ENCODE data around the gene SFT2D2.

SFT2D2 gene

DNA sequence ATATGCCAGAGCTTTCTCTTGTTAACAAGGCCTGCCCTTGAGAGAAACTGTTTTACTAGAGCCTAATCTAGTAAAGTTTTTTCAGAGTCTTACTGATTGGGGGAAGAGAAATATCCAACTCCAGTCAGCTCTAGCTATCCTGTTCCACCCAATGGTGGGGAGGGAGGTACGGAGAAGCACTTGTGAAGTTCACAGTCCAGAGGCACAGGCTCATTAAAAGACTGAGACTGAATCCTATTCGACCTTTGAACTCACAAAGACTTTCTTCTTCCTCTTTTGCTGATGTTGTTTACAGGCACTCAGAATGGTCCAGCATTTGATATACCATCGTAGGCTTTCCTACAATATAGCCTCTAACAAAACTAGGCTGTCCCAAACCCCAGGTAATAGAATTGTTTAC lies 15.5 kb upstream of the SFT2D2 start:
- no peak for DNase-seq (ENCODE audit: low spot score)
- in situ Hi-C loops (cut with MboI; ENCODE audit: low pct_unique_long_range_greater_than_20kb, low sequenced_read_pairs, unreplicated experiment): no loop called here
- TF ChIP-seq, protein P1, sequence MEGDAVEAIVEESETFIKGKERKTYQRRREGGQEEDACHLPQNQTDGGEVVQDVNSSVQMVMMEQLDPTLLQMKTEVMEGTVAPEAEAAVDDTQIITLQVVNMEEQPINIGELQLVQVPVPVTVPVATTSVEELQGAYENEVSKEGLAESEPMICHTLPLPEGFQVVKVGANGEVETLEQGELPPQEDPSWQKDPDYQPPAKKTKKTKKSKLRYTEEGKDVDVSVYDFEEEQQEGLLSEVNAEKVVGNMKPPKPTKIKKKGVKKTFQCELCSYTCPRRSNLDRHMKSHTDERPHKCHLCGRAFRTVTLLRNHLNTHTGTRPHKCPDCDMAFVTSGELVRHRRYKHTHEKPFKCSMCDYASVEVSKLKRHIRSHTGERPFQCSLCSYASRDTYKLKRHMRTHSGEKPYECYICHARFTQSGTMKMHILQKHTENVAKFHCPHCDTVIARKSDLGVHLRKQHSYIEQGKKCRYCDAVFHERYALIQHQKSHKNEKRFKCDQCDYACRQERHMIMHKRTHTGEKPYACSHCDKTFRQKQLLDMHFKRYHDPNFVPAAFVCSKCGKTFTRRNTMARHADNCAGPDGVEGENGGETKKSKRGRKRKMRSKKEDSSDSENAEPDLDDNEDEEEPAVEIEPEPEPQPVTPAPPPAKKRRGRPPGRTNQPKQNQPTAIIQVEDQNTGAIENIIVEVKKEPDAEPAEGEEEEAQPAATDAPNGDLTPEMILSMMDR (IDR thresholded peaks at IDR 0.05; ENCODE audit: extremely low read depth, insufficient read depth, missing control alignments): no peak

DNA sequence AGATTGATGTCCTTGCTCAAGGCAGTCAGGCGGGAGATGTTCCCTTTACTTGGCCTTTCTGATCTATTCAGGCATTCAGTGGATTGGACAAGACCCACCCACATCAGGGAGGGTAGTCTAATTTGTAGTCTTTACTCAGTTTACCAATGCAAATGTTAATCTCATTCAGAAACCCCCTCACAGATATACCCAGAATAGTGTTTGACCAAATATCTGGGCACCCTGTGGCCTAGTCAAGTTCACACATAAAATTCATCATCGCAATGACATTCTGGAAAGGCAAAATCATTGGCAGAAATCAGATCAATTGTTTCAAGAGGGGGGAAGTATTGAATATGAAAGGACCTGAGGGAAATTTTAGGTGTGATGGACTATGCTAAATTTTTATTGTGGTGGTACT lies 12.5 kb upstream of the SFT2D2 start:
- in situ Hi-C loops (cut with MboI; ENCODE audit: low pct_unique_long_range_greater_than_20kb, low sequenced_read_pairs, unreplicated experiment): no loop called here

DNA sequence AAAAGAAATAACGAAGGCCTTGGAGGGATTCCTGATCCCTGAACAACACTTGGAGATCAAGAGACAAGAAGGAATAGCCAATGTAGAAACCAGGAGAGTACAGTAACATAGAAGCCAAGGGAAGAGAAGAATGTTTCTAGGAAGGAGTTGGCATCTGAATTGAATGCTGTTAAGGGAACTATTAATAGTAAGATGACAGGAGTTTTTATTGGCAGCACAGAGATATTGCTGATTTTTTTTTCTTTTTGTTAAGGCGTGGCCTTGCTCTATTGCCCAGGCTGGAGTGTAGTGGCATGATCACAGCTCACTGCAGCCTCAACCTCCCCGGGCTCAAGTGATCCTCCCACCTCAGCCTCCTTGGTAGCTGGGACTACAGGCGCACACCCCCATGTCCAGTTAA lies 9.6 kb upstream of the SFT2D2 start:
- in situ Hi-C loops (cut with MboI; ENCODE audit: low pct_unique_long_range_greater_than_20kb, low sequenced_read_pairs, unreplicated experiment): no loop called here
- TF ChIP-seq, protein P1 (IDR thresholded peaks at IDR 0.05; ENCODE audit: extremely low read depth, insufficient read depth, missing control alignments): no peak
- DNase-seq (ENCODE audit: low spot score): no peak

More for the DNA sequence above, 12.5 kb upstream of the SFT2D2 start:
- no peak for DNase-seq (ENCODE audit: low spot score)
- TF ChIP-seq, protein P1 (IDR thresholded peaks at IDR 0.05; ENCODE audit: extremely low read depth, insufficient read depth, missing control alignments): no peak

DNA sequence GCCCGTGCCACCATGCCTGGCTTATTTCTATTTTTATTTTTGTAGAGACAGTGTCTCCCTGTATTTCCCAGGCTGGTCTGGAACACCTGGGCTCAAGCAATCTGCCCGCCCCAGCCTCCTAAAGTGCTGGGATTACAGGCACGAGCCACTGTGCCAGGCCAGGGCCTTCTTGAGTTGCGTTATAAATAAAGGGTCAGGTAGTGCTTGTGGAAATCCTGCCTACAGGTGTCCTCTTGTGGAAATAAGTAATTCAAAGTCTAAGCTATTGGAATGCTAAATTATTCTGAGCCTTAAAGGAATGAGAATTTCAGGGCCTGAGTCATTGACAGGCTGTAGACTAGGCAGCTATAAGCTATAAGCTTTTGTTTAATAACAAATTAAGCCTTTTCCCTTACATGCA lies 8.1 kb upstream of the SFT2D2 start:
- in situ Hi-C loops (cut with MboI; ENCODE audit: low pct_unique_long_range_greater_than_20kb, low sequenced_read_pairs, unreplicated experiment): no loop called here
- no peak for DNase-seq (ENCODE audit: low spot score)
- TF ChIP-seq, protein P1 (IDR thresholded peaks at IDR 0.05; ENCODE audit: extremely low read depth, insufficient read depth, missing control alignments): no peak

DNA sequence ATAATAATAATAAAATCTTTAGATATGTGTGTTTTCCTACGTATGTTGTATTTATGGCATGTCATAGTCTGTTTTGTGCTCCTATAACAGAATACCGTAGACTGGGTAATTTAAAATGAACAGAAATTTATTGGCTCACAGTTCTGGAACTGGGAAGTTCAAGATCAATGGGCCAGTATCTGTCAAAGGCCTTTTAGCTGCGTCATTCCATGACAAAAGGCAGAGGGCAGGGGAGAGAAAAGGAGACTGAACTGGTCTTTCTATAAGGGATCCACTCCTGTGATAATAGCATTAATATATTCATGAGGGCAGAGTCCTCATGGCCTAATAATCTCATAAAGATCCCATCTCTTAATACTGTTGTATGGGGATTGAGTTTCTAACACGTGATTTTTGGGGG lies 7.1 kb upstream of the SFT2D2 start:
- DNase-seq (ENCODE audit: low spot score): no peak
- TF ChIP-seq, protein P1 (IDR thresholded peaks at IDR 0.05; ENCODE audit: extremely low read depth, insufficient read depth, missing control alignments): no peak
- in situ Hi-C loops (cut with MboI; ENCODE audit: low pct_unique_long_range_greater_than_20kb, low sequenced_read_pairs, unreplicated experiment): no loop called here

DNA sequence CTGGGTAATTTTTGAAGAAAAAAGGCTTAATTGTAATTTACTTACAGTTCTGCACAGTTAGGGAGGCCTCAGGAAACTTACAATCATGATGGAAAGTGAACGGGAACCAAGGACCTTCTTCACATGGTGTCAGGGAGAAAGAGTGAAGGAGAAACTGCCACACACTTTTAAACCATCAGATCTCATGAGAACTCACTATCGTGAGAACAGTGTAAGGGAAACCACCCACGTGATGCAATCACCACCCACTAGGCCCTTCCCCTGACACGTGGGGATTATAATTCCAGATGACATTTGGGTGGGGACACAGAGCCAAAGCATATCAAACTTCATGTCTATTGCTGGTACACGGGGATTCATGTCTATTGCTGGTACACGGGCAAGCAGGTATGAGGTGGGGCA lies 5.3 kb upstream of the SFT2D2 start:
- no peak for DNase-seq (ENCODE audit: low spot score)
- in situ Hi-C loops (cut with MboI; ENCODE audit: low pct_unique_long_range_greater_than_20kb, low sequenced_read_pairs, unreplicated experiment): no loop called here
- TF ChIP-seq, protein P1 (IDR thresholded peaks at IDR 0.05; ENCODE audit: extremely low read depth, insufficient read depth, missing control alignments): no peak

DNA sequence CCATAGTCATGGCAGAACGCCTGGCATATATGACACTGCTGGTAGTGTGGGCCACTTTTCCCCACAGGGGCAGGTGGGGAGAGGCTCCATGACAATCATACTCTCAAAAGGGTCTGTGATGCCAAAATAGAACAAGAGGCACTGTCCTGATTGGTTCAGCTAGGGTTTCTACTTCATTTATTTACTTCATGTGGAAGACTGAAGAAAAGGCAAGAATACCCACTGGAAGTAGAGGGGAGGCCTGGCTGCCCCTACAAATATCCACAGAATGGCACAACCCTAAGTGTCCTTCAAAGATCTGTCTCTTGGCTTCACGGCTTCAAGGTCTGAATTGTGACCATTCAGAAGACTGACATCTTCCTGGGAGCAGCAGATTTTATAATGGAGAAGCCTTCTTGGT lies 4.5 kb upstream of the SFT2D2 start:
- TF ChIP-seq, protein P1 (IDR thresholded peaks at IDR 0.05; ENCODE audit: extremely low read depth, insufficient read depth, missing control alignments): no peak
- in situ Hi-C loops (cut with MboI; ENCODE audit: low pct_unique_long_range_greater_than_20kb, low sequenced_read_pairs, unreplicated experiment): no loop called here
- DNase-seq (ENCODE audit: low spot score): no peak
